22Rv1 (cell line): ENCODE data around the gene EML3.

ENCODE experiments used
- H3K27ac ChIP-seq: fragments of 450-650 bp; 2 replicates; pipeline ENCODE4 v1.5.1; 2017
- ZFX ChIP-seq: fragments of 450-650 bp; IDR thresholded peaks from 2 replicates; pipeline ENCODE4 v1.6.1; 2017; ENCODE audit warnings: antibody characterized with exemption, borderline replicate concordance
- TF ChIP-seq, protein P1 (sequence below): fragments of 450-650 bp; IDR thresholded peaks from 2 replicates; pipeline ENCODE4 v1.5.1; 2017; ENCODE audit warnings: mild to moderate bottlenecking

EML3 gene

DNA sequence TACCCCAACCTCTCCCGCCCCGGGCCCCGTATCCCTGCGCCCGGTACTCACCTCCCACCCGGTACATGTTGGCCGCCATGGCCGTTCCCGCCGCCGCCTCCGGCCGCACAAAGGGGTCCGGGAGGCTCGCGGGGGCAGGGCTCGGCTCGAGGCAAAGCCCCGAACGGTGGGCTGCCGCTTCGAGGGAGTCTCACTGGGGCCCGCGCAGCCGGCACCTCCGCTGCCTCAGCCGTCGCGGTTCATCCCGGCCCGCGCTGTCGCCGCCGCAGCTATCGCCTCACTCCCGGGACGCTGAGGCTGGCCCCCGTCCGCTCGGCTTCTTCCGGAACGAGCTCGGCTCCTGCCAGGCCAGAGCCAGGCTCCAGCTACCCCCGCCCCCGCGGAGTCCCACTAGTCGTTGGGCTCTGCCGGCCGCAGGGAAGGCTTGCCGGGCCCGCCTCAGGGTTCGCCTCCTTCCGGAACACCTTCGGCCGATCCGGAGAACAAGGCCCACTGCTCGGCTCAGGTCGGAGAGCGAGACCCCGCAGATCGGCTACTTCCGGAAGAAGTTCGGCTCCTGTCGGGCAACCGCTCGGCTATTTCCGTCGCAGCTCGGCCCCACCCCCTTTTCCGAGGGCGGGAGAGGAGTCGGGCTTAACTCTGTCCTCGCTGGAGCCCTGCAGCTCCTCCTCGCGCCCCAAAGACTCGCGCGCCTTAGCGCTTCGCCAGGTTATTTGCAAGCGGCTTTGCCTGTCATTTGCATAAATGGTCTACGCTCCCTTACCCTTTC is 11.0 kb downstream of the EML3 start, which contains the start of gene MTA2:
MTA2 (minus strand) TSS at position 494 of the 769 bp plus-strand sequence; CDS start at position 79, 415 bp downstream.
- TF ChIP-seq, protein P1, sequence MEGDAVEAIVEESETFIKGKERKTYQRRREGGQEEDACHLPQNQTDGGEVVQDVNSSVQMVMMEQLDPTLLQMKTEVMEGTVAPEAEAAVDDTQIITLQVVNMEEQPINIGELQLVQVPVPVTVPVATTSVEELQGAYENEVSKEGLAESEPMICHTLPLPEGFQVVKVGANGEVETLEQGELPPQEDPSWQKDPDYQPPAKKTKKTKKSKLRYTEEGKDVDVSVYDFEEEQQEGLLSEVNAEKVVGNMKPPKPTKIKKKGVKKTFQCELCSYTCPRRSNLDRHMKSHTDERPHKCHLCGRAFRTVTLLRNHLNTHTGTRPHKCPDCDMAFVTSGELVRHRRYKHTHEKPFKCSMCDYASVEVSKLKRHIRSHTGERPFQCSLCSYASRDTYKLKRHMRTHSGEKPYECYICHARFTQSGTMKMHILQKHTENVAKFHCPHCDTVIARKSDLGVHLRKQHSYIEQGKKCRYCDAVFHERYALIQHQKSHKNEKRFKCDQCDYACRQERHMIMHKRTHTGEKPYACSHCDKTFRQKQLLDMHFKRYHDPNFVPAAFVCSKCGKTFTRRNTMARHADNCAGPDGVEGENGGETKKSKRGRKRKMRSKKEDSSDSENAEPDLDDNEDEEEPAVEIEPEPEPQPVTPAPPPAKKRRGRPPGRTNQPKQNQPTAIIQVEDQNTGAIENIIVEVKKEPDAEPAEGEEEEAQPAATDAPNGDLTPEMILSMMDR, result no peak
- TF ChIP-seq ZFX, result no peak
- H3K27ac ChIP-seq, result peak within 1 kb of the TSS; percentile 96

DNA sequence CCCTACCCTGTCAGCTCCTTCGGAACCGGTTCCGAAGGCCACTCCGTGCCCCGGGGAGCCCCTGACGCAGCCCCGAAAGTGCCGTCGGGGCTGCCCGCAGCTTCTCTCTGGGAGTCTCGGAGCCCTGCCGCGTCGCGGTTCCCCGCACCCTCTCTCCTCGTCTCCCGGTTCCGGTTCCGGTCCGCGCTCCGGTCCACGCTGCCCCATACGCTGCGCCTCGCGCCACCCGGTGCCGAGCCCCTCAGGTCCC is 11.5 kb downstream of the EML3 start:
- peak overlapping the region; percentile 96 for H3K27ac ChIP-seq
- TF ChIP-seq, protein P1, result no peak
- no peak for TF ChIP-seq ZFX

DNA sequence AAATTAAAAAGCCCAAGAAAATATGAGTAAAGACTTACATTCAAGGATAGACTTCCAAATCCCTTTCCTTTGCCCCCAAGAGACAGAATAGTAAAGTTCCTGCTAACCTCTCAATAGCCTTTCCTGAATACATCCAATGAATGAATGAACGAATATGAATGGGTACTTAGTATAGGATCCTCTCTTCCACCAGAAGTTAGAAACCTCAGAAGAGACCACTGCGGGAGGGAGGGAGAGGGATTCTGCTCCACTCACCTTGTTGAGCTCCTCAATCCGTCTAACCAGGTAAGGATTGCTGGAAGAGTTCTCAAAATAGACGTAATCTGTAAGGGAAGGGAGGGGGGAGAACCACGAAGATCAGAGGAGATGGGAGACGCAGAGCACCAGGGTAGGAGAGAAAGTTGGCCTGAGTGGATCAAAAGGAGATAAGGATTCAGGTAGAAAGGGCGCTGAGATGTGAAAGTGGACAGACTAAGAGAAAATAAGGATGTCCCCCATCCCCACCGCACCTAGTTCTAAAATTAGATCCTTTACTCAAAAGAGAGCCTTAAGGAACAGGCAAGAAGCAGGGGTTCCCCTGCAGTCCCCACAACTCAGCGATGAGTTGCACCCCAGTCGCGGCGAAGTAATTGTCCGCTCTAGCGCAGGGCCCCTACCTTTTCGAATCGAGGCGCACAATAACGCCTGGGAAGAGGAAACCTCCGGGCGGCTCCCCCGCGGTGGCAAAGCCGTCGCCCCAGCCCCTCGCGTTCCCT is 12.0 kb downstream of the EML3 start:
- TF ChIP-seq, protein P1, result no peak
- TF ChIP-seq ZFX, result no peak
- H3K27ac ChIP-seq, result peak overlapping the region; percentile 96

DNA sequence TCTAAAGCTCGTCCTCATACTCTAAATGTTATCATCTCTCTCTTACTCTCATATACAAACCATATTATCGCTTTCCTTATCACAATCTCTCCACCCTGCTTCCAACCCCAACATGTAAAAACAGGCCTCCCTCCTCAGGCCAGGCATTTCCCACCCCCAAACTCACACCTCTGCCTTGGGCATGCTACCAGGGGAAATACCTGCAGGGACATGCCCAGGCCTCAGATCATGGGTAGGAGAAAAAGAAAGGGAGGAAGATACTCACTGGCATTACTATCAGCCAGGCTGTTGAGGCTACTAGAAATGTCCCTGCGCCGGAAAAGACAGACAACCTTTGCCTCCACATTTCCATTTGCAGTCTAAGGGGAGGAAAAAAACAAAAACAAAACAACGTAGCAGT is 12.7 kb downstream of the EML3 start:
- no peak for TF ChIP-seq ZFX
- H3K27ac ChIP-seq, result peak overlapping the region; percentile 96

DNA sequence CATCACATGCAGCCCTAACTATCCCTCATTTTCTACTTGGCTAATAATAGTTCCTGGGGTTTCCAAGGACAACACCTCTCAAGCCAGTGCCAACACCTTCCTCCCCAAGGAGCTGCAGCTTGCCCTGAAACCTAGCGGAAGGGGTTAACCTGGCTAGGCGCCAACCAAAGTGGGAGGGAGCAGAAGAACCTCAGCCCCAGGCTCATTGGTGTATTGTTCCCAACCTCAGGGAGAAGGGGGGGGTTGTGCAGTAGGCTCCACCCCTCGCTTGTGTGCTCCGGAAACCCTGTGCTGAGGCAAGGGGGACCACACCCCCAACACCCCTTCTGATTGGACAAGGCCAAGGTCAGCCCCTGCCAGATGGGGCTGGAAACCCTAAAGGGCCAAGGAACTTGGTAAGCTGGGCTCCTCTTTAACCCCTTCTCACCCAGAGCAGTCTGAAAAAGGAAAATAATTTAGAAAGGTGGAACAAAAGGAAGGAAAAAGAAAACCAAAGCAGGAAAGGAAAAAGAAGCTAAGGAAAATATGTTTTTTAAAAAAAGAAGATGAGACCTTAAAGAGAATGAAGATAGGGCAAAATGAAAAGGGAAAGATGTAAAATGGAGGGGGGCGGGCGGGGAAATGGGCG is 13.4 kb downstream of the EML3 start:
- peak overlapping the region; percentile 96 for H3K27ac ChIP-seq
- TF ChIP-seq ZFX, result no peak
- TF ChIP-seq, protein P1, result no peak

DNA sequence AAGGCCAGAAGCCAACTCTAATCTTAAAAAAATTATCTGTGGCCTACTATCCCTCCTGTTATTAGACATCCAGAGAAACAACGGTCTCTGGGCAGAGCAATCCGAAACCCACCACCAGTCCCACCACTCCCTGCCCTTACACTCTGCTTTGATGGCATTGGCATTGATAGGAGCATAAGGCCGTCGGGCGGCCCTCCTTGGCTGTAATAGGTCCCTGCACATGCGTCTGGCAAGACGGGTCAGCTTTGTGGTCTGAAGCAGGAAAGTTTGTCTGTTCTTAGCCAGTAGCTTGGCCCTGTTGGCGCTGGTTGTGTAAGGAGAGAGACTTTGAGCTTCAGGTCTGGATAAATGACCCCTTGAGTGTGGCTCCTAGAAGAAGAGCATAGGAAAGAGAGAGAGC is 17.5 kb downstream of the EML3 start:
- TF ChIP-seq, protein P1, result no peak
- no peak for TF ChIP-seq ZFX

DNA sequence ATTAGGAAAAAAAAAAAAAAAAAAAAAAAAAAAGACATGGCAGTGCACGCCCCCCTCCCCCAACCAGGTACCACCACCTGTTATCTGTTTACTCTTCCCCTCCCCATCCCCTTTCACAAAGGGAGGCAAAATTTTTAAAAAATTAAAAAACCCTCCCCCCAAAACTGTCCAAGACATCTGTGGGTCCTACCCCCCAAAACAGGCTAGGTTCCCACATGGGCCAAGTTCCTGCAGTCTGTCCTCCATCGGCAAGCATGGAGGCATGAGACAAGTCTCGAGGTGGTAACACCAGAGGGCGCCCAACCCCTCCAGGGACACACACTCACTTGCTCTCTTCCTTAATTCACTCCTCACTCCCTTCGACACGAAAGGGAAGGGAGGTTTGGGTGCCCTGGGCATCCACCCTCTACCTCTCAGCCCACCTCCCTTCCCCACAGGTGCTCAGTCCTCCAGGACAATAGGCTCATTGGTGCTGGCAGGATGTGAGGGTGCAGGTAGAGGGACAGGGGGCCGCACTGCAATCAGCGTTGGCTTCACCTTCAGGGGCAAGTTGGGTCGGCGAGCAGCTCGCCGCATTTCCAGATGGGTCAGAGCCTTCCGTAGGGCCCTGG is 19.0 kb downstream of the EML3 start:
- H3K27ac ChIP-seq, result peak overlapping the region; percentile 93
- TF ChIP-seq ZFX, result no peak
- TF ChIP-seq, protein P1, result peak; percentile 83

More for the DNA sequence above, 17.5 kb downstream of the EML3 start:
- H3K27ac ChIP-seq, result 0 out of 2 replicates have a peak overlapping the region, but pooled peaks have one; percentile 20
